ENCODE results near the gene EFCAB11.

EFCAB11 gene

GRCh38 chr14:89750908-89751392 is 203.6 kb downstream of the EFCAB11 start:
- TF ChIP-seq ZNF274 (IDR thresholded peaks at IDR 0.05; ENCODE audit: low read depth, low read length) = no peak

GRCh38 chr14:89750281-89750755 is 204.2 kb downstream of the EFCAB11 start:
- no peak for TF ChIP-seq ZNF274 (IDR thresholded peaks at IDR 0.05; ENCODE audit: low read depth, low read length)
- no peak overlapping the region for H3K4me3 ChIP-seq (ENCODE audit: low read length)

More at GRCh38 chr14:89750908-89751392, 203.6 kb downstream of the EFCAB11 start:
- no peak overlapping the region for H3K4me3 ChIP-seq (ENCODE audit: low read length)

- TF ChIP-seq ZNF274 (IDR thresholded peaks at IDR 0.05; ENCODE audit: low read depth, low read length) = no peak
- no peak overlapping the region for H3K4me3 ChIP-seq (ENCODE audit: low read length)
These were observed 206.5 kb downstream of the EFCAB11 start for GRCh38 chr14:89748004-89748403.

GRCh38 chr14:89747126-89747525 is 207.4 kb downstream of the EFCAB11 start:
- TF ChIP-seq ZNF274 (IDR thresholded peaks at IDR 0.05; ENCODE audit: low read depth, low read length) = no peak
- H3K4me3 ChIP-seq (ENCODE audit: low read length) = no peak overlapping the region

GRCh38 chr14:89746654-89747053 is 207.9 kb downstream of the EFCAB11 start:
- no peak for TF ChIP-seq ZNF274 (IDR thresholded peaks at IDR 0.05; ENCODE audit: low read depth, low read length)
- H3K4me3 ChIP-seq (ENCODE audit: low read length) = no peak overlapping the region

- no peak for TF ChIP-seq ZNF274 (IDR thresholded peaks at IDR 0.05; ENCODE audit: low read depth, low read length)
These were observed 208.4 kb downstream of the EFCAB11 start for GRCh38 chr14:89746135-89746534.

More at GRCh38 chr14:89746135-89746534, 208.4 kb downstream of the EFCAB11 start:
- H3K4me3 ChIP-seq (ENCODE audit: low read length) = no peak overlapping the region
